HG03457 (cell line): ENCODE data around the gene CEP112.

Experiments used
- ATAC-seq: cut with Tn5 transposase; IDR thresholded peaks from one replicate; pipeline ENCODE4 v1.9.1; 2021; ENCODE audit warnings: moderate number of reproducible peaks; ENCODE audit not compliant: unreplicated experiment

CEP112 gene

DNA sequence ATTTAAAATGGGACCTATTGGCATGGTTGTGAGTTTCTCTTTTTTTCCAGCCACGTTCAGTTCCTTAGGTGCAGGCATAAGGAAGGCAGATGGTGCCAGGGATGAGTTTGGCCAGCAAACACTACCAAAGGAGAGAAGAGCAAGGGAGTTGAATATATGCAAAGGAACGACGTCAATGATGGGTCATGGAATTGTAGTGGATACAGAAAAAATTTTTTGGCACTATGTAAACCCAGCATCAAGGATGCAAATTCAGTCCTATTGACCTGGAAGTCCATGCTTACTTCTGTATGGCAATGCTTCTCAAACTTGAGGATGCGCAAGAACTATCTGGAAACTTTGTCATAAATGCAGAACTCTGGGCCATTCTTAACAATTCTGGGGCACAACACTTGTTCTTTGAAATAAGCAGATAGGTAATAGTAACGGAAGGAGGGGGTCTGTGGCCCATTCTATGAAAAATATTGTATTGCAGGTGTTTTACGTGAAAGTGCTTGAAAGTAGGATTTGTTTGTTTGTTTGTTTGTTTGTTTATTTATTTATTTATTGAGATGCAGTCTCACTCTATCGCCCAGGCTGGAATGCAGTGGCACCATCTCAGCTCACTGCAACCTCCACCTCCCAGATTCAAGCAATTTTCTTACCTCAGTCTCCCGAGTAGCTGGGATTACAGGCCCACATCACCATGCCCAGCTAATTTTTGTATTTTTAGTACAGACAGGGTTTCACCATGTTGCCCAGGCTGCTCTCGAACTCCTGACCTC, 19.3 kb upstream of the CEP112 start:
- ATAC-seq: no peak

- no peak for ATAC-seq
These were observed 18.3 kb upstream of the CEP112 start for GRCh38 chr17:66210208-66210574.

DNA sequence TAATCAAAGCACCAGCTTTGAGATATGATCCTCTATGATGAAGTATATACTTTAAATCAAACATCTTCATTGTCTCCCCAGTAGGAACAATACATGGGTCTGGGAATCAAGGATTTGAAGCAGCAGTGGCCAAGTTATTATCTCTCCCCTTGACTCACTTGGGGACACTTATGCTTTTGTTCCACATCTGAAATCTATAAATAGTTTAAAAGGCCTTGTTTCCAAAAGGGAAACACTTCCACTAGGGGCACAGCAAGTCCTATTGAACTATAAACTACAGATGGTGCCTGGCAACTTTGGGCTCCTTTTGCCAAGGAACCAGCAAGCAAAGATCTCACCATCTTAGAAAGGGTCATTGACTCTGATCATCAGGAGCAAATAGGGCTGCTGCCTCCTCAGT, 16.0 kb upstream of the CEP112 start:
- ATAC-seq: no peak

GRCh38 chr17:66203274-66204015, 11.5 kb upstream of the CEP112 start:
- ATAC-seq: no peak

GRCh38 chr17:66200685-66201092, 8.8 kb upstream of the CEP112 start:
- no peak for ATAC-seq

GRCh38 chr17:66198242-66198641, 6.3 kb upstream of the CEP112 start:
- ATAC-seq: no peak

- no peak for ATAC-seq
These were observed 400 bp upstream of the CEP112 start for GRCh38 chr17:66192378-66192687.

DNA sequence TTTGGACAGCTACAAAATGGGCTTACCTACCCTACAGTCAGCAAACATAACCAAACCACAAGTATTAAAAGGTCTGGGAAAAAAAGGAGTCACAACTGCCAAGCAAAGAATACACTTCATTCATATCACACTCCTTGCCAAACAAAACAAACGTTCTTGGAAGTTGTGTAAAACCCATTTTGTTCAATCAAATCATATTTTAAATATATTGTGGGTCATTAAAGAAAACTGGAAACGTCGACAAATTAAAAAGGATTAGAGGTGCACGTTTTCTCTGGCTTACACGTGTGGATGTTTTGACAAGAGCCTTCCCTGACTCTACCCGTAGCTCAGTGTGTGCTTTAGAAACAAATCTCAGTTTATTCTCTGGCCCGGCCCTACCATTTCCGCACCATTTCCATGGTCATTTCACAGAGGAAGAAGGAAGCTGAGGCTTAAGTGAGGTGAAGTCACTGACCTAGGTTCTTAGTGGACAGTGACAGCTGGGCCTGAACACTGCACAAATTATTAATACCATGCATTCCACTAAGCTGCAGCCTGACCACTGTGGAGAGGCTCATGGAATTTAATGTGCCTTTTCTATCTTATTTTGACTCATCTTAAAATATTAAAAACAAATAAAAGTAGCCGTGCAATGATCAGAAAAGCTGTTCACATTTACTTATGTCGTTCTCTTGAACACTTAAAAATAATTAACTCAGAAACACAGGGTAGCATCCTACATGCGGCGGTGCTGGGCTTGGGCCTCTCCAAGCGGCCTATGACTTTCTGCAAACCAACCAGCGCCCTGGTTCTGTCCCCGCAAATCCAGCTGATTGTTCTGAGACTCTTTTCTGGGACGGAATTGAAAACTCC, 968 bp downstream of the CEP112 start:
- ATAC-seq: no peak

DNA sequence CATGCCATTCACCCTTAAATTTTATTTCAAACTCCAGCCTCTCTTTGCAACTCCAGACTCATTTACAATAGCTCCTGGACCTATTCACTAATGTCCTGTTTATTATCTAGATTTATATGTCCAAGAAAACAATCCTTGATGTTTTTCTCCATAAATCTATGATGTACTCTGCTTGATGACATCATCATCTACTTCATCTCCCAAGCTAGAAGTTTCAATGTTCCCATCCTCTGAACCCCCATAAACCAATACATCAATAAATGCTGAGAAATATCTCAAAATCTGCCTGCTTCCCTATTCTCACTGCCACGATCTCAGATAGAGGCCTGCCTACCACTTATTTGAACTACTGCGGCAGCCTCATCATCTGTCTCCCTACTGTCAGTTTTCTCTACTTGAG, 4.2 kb downstream of the CEP112 start:
- no peak for ATAC-seq

GRCh38 chr17:66185862-66186261, 6.1 kb downstream of the CEP112 start:
- ATAC-seq: no peak

- no peak for ATAC-seq
These were observed 7.5 kb downstream of the CEP112 start for GRCh38 chr17:66184392-66184791.

DNA sequence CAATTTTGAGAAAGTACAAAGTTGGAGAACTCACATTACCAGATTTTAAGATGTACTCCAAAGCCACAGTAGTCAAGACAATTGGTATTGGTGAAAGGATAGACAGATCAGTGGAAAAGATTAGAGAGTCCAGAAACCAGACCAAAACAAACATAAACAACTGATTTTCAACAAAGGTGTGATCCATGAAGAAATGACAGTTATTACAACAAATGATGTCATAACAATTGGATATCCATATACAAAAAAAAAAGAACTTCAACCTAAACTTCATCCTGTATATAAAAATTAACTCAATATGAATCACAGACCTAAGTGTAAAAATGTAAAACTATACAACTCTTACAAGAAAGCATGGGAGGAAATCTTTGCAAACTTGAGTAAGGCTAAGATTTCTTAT, 8.4 kb downstream of the CEP112 start:
- ATAC-seq: no peak

- no peak for ATAC-seq
These were observed 13.3 kb downstream of the CEP112 start for GRCh38 chr17:66178642-66179041.

DNA sequence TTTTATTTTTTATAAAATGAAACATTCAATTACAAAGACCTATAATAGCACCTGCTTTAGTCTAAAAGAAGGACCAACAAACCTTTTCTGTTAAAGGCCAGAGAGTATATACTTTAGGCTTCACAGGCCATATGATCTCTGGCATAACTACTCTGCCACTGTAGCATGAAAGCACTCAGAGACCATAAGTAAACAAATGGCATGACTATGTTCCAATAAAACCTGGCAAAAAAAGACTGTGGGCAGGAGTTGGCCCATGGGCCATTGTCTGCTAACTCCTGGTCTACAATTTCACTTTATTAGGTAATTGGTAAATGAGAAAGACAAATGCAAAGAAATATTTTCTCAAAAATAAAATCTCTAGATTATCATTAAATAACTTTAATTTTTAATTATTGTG, 14.9 kb downstream of the CEP112 start:
- no peak for ATAC-seq

DNA sequence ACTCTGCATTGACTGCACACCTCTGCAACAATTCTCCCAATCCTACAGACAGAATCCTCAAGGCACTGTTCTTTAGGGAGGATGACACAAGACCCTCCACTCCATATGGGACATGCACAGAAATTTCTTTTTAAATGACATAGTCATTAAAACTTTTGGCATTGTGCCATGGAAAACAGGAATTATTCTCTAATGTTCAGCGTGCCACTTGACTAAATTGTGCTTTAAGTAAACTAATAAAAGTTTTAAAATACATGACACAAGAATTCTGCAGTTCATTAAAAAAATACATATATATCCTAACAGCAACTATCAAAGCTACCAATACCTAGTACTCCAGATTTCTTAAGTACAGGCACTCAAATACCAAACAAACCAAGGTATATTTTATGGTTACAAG, 16.0 kb downstream of the CEP112 start:
- no peak for ATAC-seq

GRCh38 chr17:66172691-66173223, 19.2 kb downstream of the CEP112 start:
- ATAC-seq: no peak

GRCh38 chr17:66172144-66172543, 19.8 kb downstream of the CEP112 start:
- no peak for ATAC-seq

- ATAC-seq: no peak
These were observed 20.2 kb downstream of the CEP112 start for GRCh38 chr17:66171692-66172091.

- ATAC-seq: no peak
These were observed 20.8 kb downstream of the CEP112 start for GRCh38 chr17:66171172-66171571.

GRCh38 chr17:66169839-66170238, 22.1 kb downstream of the CEP112 start:
- no peak for ATAC-seq

DNA sequence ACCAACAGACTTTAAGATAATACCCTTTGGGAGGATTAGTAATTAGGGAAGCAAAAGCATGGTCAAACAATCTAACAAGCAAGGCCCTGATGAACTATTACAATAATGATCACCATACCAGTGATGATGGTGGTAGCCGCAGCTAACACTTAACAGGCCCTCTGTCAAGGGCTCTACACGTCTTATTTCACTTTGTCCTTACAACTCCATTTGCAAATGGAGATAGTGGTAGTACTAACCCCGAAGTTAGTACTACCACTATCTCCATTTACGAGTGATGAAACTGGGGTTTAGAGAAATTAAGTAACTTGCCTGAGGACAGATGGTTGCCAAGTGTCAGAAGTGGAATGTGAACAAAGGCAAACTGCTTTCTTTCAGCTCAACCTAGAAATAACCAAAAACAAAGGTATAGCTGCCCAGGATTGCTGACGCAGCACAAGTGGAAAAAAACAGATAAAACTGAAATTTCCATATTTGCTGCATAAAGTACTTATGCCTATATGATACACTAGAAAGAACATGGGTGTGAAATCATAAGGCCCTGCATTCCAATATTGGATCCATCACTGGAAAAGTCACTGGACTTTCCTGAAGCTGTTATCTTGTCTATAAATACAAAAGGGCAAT, 24.6 kb downstream of the CEP112 start:
- ATAC-seq: no peak
